ENCODE results near the gene MZB1.
A peak's percentile ranks its signal among the peaks of the same experiment; 100 is the strongest.
"Not testable (repeated sequence)": the region's sequence is repeated elsewhere in the genome, so short reads cannot be mapped to it uniquely, and the experiment has no call there.

MZB1 gene

GRCh38 chr5:139416651-139417050 is 26.9 kb upstream of the MZB1 start:
- no peak overlapping the region for H3K4me3 ChIP-seq (ENCODE audit: low read length)
- TF ChIP-seq ZNF274 (IDR thresholded peaks at IDR 0.05; ENCODE audit: low read depth, low read length), result no peak

GRCh38 chr5:139415869-139416268 is 26.2 kb upstream of the MZB1 start:
- no peak overlapping the region for H3K4me3 ChIP-seq (ENCODE audit: low read length)
- TF ChIP-seq ZNF274 (IDR thresholded peaks at IDR 0.05; ENCODE audit: low read depth, low read length), result no peak

DNA sequence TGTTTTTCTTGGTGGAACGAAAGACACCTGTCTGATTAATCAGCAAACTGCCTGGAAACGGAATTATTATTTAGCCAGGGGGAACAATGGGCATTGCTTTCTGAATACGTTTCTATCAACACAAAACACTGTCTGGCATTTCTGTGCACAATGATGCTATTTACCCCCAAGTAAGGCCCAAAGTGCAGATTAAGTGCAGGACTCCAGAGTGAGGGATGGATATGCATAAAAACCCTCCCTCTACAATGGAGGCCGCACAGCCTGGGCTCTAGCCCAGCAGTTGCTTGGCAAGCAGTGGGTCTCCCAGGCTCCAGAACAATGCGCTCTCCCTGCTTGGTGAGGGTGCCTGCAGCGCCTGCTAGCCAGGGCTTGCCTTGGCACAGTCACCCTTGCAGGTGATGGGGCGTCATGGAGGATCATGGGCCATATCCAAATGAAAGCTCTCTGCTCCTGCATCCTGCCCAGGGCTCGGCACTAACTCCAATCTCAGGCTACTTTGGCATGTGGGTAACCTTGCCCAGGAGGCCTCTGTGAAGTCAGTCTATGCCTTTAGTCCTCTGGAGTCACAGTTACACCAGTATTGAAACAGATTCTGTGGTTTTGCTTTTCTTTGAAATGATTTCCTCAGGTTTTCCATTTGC is 25.6 kb upstream of the MZB1 start:
- no peak for TF ChIP-seq ZNF274 (IDR thresholded peaks at IDR 0.05; ENCODE audit: low read depth, low read length)
- no peak overlapping the region for H3K4me3 ChIP-seq (ENCODE audit: low read length)

GRCh38 chr5:139414581-139415130 is 24.9 kb upstream of the MZB1 start:
- TF ChIP-seq ZNF274 (IDR thresholded peaks at IDR 0.05; ENCODE audit: low read depth, low read length), result no peak
- no peak overlapping the region for H3K4me3 ChIP-seq (ENCODE audit: low read length)

- no peak for TF ChIP-seq ZNF274 (IDR thresholded peaks at IDR 0.05; ENCODE audit: low read depth, low read length)
- no peak overlapping the region; the same call in 1 of the 2 replicates for H3K4me3 ChIP-seq (ENCODE audit: low read length)
Measured at GRCh38 chr5:139413963-139414362, 24.2 kb upstream of the MZB1 start.

DNA sequence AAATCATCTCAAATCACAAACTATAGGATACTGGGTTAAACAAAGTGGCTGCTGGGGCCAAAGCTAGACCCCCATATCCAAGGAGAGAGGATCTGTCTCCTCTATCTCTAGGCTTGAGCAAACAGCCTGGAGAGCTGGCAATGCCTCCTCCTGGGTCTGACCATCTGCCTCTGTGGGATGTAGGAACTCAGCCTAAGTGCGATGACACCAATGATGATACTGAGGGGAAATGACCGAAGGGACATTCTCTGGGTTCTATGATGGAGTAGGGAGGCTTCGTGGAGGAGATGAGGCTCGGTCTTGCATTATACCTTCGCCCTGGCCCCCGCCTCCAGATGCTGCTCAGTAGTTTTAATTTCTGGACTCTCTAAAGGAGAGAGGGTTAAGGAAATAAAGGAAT is 23.4 kb upstream of the MZB1 start:
- no peak for TF ChIP-seq ZNF274 (IDR thresholded peaks at IDR 0.05; ENCODE audit: low read depth, low read length)
- no peak overlapping the region for H3K4me3 ChIP-seq (ENCODE audit: low read length)

DNA sequence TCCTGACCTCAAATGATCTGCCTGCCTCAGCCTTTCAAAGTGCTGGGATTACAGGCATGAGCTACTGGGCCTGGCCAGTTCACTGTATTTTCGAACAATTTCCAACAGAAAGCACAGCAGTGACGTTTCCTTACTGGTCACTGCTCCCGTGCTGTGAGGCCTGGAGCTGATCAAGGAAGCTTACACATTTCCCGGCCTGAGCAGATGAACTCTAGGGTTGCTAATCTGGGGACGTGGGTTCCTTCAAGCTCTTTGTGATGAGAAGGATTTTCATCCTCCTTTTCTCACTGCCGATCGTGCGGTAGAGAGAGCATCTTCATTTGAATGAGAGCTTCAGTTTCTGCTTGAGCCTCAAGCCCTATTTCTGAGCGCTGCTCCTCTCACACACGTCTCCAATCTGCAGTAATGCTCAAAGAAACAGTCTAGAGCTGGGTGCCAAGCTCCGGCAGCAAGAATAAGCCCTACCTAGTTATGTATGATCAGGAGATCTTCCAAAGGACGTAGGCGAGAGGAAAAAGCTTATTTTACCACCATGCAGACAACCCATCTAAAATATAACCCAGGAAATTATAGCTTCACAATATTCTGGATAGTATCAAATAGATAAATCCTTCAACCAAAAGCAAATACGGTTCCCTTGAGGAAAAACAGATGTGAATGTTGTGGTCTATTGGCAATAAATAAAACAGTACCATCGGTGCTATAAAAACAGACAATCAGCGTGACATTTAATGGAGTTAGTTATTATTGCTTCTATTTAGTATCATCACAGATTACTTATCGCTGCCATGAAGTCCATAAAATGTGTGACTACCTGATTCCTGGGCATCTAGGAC is 21.5 kb upstream of the MZB1 start:
- H3K4me3 ChIP-seq (ENCODE audit: low read length), result no peak overlapping the region
- TF ChIP-seq ZNF274 (IDR thresholded peaks at IDR 0.05; ENCODE audit: low read depth, low read length), result no peak

DNA sequence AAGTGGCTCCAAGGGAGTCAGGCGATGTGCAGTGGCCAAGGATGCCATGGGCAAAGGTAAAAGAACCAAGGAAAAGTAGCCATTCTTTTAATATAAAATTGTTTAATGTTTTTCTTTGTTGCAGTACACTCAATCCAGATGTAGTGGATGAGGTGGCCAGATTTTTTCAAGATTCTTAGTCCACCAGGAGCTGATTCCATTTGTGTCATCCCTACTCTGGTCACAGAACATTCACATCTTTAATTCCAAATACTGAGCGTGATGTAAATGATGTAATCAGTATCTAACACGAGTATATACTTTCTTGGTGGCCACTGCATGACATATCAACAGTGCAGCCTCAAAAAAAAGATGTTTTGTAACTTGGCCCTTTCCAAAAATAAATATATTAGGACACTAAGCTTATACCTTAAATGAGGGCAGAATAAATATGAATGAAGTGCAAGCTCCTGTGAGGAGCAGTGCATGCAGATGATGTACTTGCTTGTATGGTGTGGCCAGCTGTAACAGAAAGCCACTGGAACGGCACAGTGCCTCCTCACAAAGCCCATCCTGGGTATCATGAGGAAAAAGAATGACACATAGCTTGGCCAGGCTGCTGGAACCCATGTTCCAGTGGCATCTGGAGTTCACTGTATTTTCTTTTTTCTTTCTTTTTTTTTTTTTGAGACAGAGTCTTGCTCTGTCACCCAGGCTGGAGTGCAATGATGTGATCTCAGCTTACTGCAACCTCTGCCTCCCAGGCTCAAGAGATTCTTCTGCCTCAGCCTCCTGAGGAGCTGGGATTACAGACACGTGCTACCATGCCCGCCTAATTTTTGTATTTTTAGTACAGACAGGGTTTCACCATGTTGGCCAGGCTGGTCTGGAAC is 20.6 kb upstream of the MZB1 start:
- TF ChIP-seq ZNF274 (IDR thresholded peaks at IDR 0.05; ENCODE audit: low read depth, low read length), result no peak
- no peak overlapping the region for H3K4me3 ChIP-seq (ENCODE audit: low read length)

DNA sequence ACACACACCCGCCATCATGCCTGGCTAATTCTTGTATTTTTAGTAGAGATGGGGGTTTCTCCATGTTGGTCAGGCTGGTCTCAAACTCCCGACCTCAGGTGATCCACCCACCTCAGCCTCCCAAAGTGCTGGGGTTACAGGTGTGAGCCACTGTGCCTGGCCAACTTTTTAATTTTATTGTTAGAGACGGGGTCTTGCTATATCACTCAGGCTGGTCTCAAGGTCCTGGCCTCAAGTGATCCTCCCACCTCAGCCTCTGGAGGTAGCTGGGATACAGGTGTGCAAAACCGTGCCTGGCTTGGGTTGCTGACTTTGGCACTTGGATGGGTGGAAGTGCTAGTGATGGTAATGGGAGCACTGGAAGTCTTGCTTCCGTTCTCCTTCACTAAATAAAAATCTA is 19.4 kb upstream of the MZB1 start:
- not testable (repeated sequence) for H3K4me3 ChIP-seq (ENCODE audit: low read length)

DNA sequence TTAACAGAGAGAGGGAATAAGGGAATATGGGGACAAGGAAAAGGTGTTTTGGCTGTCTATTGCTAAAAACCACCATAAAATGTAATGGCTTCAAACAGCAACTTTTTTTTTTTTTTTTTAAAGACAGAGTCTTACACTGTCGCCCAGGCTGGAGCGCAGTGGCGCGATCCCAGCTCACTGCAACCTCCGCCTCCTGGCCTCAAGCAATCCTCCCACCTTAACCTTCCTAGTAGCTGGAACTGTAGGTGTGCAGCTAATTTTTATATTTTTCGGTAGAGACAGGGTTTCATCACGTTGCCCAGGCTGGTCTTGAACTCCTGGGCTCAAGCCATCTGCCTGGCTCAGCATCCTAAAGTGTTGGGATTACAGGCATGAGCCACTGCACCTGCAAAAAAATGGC is 18.5 kb upstream of the MZB1 start:
- H3K4me3 ChIP-seq (ENCODE audit: low read length), result no peak overlapping the region
- no peak for TF ChIP-seq ZNF274 (IDR thresholded peaks at IDR 0.05; ENCODE audit: low read depth, low read length)

DNA sequence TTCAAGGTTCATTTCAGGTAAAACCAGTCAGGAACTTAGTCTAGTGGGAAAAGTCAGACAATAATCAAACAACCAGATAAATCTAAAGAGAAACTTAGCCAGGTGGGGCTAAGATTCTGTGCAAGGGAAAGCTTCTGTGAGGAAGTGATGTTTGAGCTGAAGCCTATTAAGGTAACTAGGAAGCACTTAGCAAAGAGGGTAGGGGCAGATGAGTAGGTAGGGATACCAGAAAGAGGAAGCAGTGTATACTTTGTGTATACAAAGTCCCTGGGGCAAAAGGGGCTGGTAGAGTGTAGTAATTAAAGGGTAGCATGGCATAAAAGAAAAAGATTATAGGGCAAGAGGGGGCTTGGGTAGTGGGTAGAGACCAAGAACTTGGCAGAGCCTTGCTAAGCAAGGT is 17.8 kb upstream of the MZB1 start:
- TF ChIP-seq ZNF274 (IDR thresholded peaks at IDR 0.05; ENCODE audit: low read depth, low read length), result no peak
- no peak overlapping the region for H3K4me3 ChIP-seq (ENCODE audit: low read length)

- no peak overlapping the region for H3K4me3 ChIP-seq (ENCODE audit: low read length)
- no peak for TF ChIP-seq ZNF274 (IDR thresholded peaks at IDR 0.05; ENCODE audit: low read depth, low read length)
Measured at GRCh38 chr5:139406963-139407362, 17.2 kb upstream of the MZB1 start.

GRCh38 chr5:139404484-139404840 is 14.7 kb upstream of the MZB1 start:
- TF ChIP-seq ZNF274 (IDR thresholded peaks at IDR 0.05; ENCODE audit: low read depth, low read length), result no peak
- H3K4me3 ChIP-seq (ENCODE audit: low read length), result peak overlapping the region; percentile 24; the same call in 1 of the 2 replicates

- no peak for TF ChIP-seq ZNF274 (IDR thresholded peaks at IDR 0.05; ENCODE audit: low read depth, low read length)
- H3K4me3 ChIP-seq (ENCODE audit: low read length), result peak within 1 kb of the TSS; percentile 76
Measured at GRCh38 chr5:139403787-139404483, 14.2 kb upstream of the MZB1 start, which contains the start of gene SPATA24. SPATA24 (minus strand) TSS chr5:139404089; CDS start chr5:139404060, 29 bp downstream.

Measured in GM08714 (cell line).